ENCODE results near the gene LGALS9.
"Not testable (repeated sequence)": the region's sequence is repeated elsewhere in the genome, so short reads cannot be mapped to it uniquely, and the experiment has no call there.

DNA sequence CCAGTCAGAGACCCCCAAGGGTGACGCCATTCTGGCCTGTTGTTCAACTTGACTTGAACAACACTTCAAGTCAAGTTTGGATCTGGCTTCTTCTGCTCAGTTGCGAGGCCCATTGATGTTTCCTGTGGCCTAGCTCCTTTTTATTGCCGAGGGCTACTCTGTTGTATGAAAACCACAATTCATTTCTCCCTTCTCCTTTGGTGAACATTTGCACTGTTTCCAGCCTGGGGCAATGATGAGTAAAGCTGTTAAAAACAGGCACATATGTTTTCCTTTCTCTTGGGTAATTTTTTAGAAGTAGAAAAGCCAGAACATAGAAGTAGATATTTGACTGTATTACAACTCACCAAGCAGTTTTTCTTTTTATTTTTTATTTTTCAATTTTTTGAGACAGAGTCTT lies 1.7 kb upstream of the LGALS9 start:
- not testable (repeated sequence) for TF ChIP-seq EZH2 (IDR thresholded peaks at IDR 0.05; ENCODE audit: insufficient read depth, poor library complexity, severe bottlenecking); EZH2phosphoT487 (IDR thresholded peaks at IDR 0.05; ENCODE audit: insufficient read depth, low read depth)
